HG03354 (cell line): ENCODE data around the gene PAX3.

Source experiments
- ATAC-seq: cut with Tn5 transposase; IDR thresholded peaks from one replicate; pipeline ENCODE4 v1.9.1; 2021; ENCODE audit warnings: mild to moderate bottlenecking; ENCODE audit not compliant: unreplicated experiment, poor library complexity, severe bottlenecking

PAX3 gene

DNA sequence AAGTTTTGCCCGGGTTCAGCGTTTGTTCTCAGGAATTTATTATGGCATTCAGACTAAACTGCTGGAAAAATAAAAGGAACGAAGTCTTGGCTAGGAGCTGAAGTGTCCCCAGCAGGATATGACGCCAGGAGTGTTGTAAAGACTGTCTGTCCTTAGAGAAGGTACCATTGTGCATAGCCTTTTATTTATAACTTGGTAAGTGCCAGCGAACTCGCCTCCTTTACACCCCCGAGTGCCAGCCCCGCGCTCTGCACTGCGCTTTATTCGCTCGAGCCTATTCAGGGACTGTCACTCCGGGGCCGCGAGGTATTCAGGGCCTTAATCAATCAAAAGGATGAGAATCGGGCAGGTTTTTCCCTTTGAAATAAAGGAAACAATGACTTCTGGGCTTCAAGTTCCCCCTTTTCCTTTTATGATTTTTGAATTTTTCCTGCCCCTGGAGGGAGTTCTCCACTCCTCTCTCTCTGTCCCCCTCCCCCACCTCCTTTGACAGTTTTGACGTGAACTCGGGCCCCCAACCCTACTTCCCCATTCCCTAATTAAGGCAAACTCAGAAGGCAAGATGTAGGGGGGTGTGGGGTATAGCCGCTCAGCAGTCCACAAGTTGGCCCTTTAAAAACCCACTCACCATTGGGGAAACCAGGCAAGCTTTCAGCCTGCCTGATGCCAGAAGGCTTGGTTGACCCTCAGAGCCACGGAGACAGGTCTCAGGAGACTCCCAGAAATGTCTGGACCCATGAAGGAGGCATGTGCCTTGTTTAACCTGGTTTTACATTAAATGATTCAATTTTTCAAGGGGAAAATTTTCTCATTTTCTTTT lies 1.3 kb upstream of the PAX3 start:
- ATAC-seq = no peak

DNA sequence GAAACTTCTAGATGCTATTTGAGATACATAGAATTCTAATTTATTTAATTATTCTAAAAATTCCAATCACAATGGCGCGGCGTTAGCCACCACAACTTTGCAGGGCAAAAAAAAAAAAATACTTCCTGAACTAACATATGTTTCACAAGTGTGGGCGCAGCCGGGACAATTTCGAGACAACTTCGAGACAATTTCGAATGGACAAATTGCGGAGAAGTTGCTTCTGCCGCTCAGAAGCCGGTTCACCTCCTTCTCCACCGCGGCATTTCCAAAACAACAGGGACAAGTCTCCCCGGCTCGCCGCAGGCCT lies 842 bp downstream of the PAX3 start:
- ATAC-seq = no peak

- ATAC-seq = no peak
Measured at GRCh38 chr2:222297600-222297935, 1.2 kb downstream of the PAX3 start.

DNA sequence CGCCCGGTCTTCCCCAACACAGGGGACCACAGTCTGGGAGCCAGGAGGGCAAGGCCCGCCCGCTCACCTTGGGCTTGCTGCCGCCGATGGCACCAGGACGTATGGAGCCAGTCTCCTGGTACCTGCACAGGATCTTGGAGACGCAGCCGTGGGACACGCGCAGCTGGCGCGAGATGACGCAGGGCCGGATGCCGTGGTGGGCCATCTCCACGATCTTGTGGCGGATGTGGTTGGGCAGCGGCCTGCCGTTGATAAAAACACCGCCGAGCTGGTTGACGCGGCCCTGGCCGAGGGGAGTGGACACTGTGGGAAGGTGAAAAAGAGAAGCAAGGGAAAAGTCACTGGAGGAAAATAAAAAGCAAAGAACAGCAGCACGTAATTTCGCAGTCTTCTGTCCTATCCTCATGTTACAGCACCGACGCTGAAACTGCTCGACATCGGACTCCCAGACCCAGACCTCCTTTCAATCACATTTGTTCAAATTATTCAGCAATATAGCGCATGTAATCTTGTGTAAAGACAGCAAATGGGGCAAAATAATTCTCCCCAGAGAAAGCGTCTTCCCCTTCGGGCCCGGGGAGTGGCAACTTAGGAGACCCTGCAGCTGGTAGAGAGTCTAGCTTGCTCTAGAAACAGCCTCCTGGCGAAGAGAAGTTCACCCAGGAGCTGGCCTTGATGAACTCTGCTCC lies 1.7 kb downstream of the PAX3 start:
- peak; percentile 30 for ATAC-seq

DNA sequence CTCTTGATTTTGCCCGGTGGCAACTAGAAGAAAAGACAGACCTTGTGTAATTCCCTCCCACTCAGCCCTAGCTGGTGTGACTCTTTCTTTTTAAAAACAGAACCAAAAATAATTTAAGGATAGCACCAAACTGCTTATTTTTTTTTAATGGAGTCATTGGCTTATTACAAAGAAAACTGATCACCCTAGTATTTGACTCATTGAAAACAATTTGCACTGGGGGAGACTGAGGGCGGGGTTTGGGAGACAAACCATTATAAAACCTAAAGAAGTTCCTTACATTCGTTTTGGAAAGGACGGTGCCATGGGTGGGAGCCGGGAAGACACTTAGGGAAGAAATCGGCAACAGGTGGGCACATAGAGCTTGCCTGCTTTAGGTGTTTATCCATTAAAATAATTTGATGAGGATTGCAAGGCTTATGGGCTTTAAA lies 2.5 kb downstream of the PAX3 start:
- ATAC-seq = no peak

- no peak for ATAC-seq
Measured at GRCh38 chr2:222295368-222296062, 3.3 kb downstream of the PAX3 start.

- no peak for ATAC-seq
Measured at GRCh38 chr2:222294996-222295367, 3.8 kb downstream of the PAX3 start.

GRCh38 chr2:222293660-222294630 lies 4.9 kb downstream of the PAX3 start:
- ATAC-seq = no peak

GRCh38 chr2:222292149-222293134 lies 6.4 kb downstream of the PAX3 start:
- ATAC-seq = no peak

- ATAC-seq = no peak
Measured at GRCh38 chr2:222291485-222291841, 7.3 kb downstream of the PAX3 start.

- ATAC-seq = no peak
Measured at GRCh38 chr2:222290736-222291484, 7.9 kb downstream of the PAX3 start.

GRCh38 chr2:222290401-222290735 lies 8.4 kb downstream of the PAX3 start:
- ATAC-seq = no peak

DNA sequence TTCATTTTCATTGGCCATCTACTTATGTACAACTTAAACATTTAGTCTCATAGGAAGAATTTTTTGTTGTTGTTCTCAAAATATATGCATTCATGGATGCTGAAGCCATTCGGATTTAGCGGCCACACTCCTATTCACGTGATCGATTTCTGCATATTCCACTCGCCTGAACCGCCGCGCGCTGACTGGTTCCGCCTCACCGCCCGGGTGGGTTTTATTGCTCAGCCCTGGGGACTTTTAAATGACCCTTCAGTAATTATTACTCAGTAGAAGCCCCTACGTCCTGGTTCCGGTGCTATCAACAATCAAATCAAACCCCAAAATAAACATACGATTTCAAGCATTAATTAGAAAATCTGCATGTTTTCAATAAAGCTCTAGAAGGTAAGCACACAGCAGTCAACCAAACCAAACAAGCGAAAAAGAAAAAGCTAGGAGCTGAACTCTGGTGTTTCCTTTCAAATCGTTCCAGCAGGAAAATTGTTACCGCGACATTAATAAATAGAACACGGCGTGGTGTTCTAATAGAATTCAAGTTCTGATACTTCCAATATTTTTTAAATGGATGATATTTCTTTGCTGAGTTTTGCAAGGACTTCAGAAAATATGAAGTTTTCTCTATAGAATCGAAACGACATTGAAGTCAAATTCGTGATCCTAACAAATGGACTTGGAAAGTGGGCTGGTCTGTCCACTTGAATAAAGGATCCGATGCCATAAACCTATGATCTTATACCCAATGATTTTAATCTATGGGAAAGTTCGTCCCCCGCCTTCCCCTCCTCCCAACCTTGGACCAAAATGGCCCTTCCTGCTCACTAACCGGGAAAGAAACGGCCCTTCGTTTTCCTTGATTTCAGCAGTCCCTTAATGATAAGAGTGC lies 9.3 kb downstream of the PAX3 start:
- ATAC-seq = no peak

DNA sequence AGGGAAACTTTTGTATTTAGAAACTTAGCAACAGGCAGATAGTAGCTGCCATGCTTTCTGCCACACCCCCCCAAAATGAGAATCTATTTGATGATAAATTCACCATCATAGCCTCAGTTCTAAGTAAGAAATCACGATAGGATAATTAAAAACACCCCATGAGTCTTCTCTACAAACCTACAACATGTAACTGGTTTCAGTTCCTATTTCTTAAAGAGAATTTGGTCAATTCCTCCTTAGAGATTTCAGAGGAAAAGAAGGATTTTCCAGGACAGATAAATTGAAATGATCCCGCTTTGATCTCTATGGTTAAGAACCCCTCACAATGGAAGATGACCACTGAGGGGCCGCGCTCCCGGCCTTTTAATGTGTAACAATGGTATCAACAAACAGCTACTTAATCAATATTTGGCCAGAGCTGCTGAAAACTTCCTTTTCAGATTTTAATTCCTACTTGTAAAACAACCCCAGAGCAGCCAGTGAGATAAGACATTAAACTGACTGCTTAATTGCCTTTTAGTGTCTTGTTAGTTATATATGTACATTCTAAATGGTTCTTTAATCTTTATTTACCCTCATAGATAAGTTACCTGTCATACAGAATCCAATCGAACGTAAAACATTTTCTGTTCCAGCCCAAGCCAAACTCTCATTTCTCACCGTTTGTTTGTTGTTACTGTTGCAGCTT lies 10.1 kb downstream of the PAX3 start:
- ATAC-seq = no peak

- no peak for ATAC-seq
Measured at GRCh38 chr2:222287862-222288479, 10.8 kb downstream of the PAX3 start.

DNA sequence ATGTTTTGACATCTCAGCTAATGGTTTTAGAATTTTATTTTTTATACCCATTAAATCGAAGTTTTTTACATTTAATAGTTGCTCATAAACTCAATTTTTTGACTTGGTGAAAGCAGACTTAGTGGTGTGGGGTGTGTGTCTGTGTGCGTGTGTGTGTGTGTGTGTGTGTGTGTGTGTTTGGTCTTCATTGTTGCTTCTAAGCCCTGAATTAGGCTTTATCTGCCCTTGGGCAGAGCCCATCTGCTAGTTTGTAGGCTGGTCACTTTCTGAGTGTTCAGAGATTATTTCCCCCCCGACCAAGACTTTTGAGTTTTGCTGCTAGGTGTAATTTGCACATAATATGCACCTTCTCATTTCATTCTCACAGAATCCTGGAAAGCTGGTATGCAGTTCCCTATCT lies 14.3 kb downstream of the PAX3 start:
- no peak for ATAC-seq
